GM18517 (cell line): ENCODE measurements around the gene SSBP4.
"Not testable (repeated sequence)": the region's sequence is repeated elsewhere in the genome, so short reads cannot be mapped to it uniquely, and the experiment has no call there.

Experiments used
- ATAC-seq: cut with Tn5 transposase; IDR thresholded peaks from one replicate; pipeline ENCODE4 v1.9.1; 2021; ENCODE audit warnings: mild to moderate bottlenecking, moderate library complexity; ENCODE audit not compliant: unreplicated experiment

SSBP4 gene

DNA sequence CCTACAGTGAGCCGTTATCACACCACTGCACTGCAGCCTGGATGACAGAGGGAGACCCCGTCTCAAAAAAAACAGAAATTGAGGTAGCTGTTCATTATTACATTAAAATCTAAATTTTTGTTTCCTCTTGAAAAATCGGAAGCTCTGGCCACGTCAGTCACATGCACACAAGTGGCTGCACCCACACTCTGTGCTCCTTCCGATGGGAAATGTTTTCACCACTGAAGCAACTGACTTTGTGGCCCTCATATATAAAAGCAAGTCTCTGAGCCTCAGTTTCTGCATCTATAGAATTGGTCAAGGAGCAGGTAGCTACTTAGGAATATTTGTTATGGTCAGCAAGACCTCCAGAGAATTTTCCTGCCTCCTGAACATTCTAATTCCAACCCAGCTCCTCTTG lies 26.3 kb upstream of the SSBP4 start:
- no peak for ATAC-seq

- ATAC-seq: no peak
Measured at GRCh38 chr19:18393836-18394235, 25.4 kb upstream of the SSBP4 start.

GRCh38 chr19:18396471-18397241 lies 22.5 kb upstream of the SSBP4 start:
- no peak for ATAC-seq

- no peak for ATAC-seq
Measured at GRCh38 chr19:18397242-18398202, 21.7 kb upstream of the SSBP4 start, which contains the start of gene LRRC25. LRRC25 (minus strand) TSS chr19:18397622; CDS start chr19:18396963, 659 bp downstream.

DNA sequence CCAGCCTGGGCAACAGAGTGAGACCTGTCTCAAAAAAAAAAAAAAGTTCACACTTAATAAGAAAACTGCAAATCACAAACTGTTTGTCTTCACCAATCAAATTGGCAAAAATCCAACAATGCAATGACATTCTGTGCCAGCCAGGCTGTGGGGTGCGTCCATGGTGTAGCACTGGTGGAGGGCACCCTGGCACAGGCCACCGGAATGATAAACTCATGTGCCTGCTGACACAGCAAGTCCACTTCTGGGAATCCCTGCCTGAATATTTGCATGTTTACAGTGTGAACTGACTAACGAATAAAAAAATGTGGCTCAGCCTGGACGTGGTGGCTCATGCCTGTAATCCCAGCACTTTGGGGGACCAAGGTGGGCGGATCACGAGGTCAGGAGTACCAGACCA lies 20.2 kb upstream of the SSBP4 start:
- no peak for ATAC-seq

- no peak for ATAC-seq
Measured at GRCh38 chr19:18401580-18402112, 17.6 kb upstream of the SSBP4 start.

DNA sequence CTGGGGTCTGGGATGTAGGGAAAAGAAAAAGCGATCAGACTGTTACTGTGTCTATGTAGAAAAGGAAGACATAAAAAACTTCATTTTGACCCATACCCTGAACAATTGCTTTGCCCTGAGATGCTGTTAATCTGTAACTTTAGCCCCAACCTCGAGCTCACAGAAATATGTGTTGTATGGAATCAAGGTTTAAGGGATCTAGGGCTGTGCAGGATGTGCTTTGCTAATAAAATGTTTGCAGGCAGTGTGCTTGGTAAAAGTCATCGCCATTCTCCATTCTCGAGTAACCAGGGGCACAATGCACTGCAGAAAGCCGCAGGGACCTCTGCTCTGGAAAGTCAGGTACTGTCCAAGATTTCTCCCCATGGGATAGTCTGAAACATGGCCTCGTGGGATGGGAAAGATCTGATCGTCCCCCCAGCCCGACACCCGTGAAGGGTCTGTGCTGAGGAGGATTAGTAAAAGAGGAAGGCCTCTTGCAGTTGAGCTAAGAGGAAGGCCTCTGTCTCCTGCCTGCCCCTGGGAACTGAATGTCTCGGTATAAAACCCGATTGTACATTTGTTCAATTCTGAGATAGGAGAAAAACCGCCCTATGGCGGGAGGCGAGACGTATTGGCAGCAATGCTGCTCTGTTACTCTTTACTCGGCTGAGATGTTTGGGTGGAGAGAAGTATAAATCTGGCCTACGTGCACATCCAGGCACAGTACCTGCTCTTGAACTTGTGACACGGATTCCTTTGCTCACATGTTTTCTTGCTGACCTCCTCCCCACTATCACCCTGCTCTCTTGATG lies 16.5 kb upstream of the SSBP4 start:
- not testable (repeated sequence) for ATAC-seq

- not testable (repeated sequence) for ATAC-seq
Measured at GRCh38 chr19:18405754-18406153, 13.4 kb upstream of the SSBP4 start.

DNA sequence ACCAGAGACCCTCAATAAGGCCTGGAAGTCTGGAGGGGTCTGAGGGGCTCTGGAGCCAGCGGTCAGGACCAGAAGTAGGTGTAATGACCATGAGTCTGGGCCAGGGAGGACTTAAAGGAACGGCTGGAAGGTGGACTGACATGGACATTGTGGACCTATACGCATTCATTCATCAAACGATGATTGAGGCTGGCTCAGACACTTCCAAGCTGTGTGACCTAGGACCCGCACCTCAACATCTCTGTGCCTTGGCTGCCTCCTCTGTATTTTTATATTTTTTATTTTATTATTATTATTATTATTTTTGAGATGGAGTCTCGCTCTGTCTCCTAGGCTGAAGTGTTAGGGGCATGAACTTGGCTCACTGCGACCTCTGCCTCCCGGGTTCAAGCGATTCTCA lies 12.4 kb upstream of the SSBP4 start:
- ATAC-seq: no peak

- no peak for ATAC-seq
Measured at GRCh38 chr19:18408053-18408476, 11.1 kb upstream of the SSBP4 start.

- ATAC-seq: no peak
Measured at GRCh38 chr19:18412610-18413239, 6.5 kb upstream of the SSBP4 start.

DNA sequence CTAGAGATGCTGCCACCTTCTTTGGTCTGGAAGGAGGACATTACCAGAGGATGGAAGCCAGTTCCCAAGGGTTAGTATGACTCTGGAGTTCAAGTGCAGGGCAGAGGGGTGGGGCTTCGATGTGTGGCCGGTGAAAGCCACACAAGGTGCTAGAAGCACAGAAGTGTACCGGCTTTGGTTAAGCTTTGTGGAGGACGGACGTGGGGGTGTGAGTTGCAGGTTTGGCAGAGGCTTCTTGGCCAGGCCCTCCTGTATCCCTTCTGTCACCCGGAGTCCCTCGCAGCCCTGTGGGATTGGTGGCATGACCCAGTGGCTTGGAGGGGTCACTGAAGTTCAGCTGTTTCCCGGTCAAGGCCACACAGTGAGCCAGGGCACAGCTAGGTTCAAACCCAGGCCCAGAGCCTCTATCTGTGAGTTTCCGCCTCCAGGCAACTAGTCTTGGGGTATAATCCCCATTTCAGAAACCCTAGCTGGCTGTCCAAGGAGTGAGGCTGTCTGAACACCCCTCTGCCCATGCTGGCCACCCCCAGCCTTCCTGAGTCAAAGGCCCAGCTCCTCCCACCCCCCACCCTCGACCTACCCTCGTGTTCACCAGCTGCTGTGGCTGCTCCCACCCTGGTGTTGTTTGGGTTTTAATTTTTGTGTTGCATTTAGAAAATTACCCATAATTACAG lies 4.6 kb upstream of the SSBP4 start:
- no peak for ATAC-seq

DNA sequence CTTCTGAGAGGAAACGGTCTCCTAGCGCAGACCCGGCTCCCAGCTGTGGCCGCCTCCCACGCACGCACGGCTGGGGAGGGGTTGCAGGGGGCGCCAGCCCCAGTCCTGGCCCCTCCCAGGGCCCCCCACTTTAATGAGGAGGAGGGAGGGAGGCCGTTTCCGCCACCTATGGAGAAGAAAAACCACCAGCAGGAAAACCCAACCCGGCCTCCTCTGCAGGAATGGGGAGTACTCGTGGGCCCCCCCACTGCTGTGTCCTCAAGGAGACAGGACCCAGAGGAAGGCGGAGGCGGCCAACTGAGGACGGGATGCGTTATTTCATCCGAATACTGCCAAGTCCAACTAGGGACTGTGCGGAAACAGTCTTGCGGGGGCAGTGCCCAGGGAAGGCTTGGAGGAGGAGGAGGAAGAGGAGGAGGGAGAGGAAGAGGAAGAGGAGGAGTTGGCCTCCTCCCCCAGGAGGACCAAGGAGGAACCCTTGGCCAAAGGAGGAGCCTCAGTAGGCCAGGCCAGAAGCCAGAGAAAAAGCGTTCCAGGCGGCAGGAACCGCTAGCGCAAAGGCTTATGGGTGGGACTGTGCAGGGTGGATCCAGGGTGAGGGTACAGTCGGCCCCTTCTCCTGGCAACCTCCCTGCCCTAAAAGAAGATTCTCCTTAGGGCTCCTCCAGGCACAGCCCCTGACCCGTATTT lies 3.9 kb upstream of the SSBP4 start:
- no peak for ATAC-seq

DNA sequence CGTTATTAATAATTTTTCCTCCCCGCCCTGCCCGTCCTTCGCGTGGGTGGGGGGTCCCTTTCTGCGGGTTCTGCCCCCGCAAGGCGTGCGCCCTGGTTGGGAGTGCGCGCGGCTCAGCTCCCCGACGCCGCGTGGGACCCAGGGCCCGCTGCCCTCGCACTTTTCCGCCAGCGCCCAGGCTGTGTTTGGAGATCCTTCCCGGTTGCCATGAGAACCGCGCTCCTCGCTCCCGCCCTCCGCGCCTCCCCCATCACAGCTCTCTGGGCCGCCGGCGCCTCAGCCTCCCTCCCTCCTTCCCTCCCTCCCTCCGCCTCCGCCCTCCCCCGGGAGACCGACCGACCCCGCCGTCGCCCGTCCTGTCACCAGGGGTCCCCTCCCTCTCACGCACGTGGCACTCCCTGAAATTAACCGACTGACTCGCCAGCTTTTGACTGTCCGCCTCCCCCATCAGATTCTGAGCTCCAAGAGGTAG lies 2.4 kb upstream of the SSBP4 start:
- ATAC-seq: no peak

- no peak for ATAC-seq
Measured at GRCh38 chr19:18417250-18418028, 1.8 kb upstream of the SSBP4 start.

- no peak for ATAC-seq
Measured at GRCh38 chr19:18418029-18418482, 1.1 kb upstream of the SSBP4 start.

DNA sequence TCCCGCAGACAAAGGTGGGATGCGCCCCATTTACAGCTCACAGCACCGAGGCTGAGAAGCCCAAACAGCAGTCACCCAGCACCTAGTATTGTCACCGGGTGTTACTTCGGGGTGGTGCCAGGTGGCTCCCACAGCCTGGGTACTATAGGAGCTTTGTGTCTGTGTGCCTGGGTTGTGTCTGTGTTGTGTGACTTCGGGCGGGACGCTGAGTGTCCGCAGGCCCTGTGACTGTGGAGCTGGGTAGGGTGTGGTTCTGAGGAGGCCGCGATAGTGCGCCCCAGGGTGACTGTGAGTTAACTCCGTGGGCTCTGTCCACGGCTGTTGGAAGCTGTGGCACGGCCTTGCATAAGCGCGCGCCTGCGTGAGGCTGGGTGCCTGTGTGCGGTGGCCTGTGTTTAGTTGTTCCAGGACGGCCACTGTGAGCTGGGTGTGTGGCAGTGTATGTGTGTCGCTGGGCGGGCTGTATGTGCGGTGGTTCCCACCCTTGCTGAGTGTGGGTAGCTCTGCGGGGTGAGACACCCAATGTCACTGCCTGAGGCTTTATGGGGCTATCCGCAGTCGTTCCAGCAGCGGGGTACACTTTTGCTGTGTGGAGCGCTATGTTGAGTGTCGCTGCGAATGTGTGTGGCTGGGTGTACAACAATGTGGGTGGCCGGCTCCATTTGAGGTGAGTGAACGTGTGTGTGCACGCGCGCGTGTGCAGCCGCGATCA lies 559 bp upstream of the SSBP4 start:
- no peak for ATAC-seq
